ENCODE results near the gene FRAS1. TPM values are rescaled to one million over a fixed set of nuclear protein-coding genes. Genes with fewer than 3 reads are reported as not detected.

Gene FRAS1
- total RNA-seq, 2 experiments from 2014 or later = not detected

DNA sequence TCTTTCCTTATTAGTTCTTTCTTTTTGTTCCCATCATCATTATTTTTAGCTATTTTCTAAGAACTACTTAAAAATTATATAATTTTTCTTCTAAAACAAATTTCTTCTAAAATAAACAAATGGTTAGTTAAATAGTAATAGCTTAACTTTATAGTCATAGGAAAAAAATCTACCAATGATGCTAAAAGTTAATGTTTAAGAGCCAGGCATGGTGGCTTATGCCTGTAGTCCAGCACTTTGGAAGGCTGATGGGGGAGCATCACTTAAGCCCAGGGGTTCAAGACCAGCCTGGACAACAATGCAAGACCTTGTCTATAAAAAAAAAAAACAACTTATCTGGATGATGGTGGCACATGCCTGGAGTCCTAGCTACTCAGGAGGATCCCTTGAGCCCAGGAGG is 367.3 kb downstream of the FRAS1 start:
- no peaks in the 10 kb centered on the region for H3K4me1 Mint-ChIP-seq (ENCODE audit: low read depth)
- intact Hi-C loops (cut with DNase I, micrococcal nuclease) = no loop called here
- no peaks in the 10 kb centered on the region for H3K36me3 ChIP-seq (ENCODE audit: insufficient read depth, low read length)
- no peak overlapping the region for H3K4me3 ChIP-seq (ENCODE audit: low read length)
- CTCF ChIA-PET = no interaction called here
- no peak overlapping the region for H3K27ac Mint-ChIP-seq
- no peak for DNase-seq
- H3K36me3 Mint-ChIP-seq (ENCODE audit: low read depth) = no peaks in the 10 kb centered on the region
- H3K9me3 Mint-ChIP-seq = no peaks in the 10 kb centered on the region
- peaks cover 6 to 8% of the 10 kb centered on the region in 2 experiments for H3K27me3 ChIP-seq (ENCODE audit: control insufficient read depth in 1 of 2, insufficient read depth in 2 of 2, low read length in 2 of 2)
- no peaks in the 10 kb centered on the region for H3K4me1 ChIP-seq (ENCODE audit: insufficient read depth, low read length)
- H3K9me3 ChIP-seq (ENCODE audit: control insufficient read depth in 1 of 2, insufficient read depth in 1 of 2, low read length in 2 of 2) = no peaks in the 10 kb centered on the region
- TF ChIP-seq, protein P1, sequence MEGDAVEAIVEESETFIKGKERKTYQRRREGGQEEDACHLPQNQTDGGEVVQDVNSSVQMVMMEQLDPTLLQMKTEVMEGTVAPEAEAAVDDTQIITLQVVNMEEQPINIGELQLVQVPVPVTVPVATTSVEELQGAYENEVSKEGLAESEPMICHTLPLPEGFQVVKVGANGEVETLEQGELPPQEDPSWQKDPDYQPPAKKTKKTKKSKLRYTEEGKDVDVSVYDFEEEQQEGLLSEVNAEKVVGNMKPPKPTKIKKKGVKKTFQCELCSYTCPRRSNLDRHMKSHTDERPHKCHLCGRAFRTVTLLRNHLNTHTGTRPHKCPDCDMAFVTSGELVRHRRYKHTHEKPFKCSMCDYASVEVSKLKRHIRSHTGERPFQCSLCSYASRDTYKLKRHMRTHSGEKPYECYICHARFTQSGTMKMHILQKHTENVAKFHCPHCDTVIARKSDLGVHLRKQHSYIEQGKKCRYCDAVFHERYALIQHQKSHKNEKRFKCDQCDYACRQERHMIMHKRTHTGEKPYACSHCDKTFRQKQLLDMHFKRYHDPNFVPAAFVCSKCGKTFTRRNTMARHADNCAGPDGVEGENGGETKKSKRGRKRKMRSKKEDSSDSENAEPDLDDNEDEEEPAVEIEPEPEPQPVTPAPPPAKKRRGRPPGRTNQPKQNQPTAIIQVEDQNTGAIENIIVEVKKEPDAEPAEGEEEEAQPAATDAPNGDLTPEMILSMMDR (IDR thresholded peaks at IDR 0.05) = no peak
- H3K27ac ChIP-seq (ENCODE audit: low read depth in 1 of 2, low read length in 2 of 2) = no peak overlapping the region
- no peak for ATAC-seq (ENCODE audit: poor library complexity)
- peaks cover 15% of the 10 kb centered on the region for H3K27me3 Mint-ChIP-seq
- no peak overlapping the region for H3K4me3 Mint-ChIP-seq
- POLR2A ChIA-PET = no interaction called here

GRCh38 chr4:78426972-78427371 is 369.8 kb downstream of the FRAS1 start:
- Mint-ChIP-seq H3K27me3 (peaks cover 8% of the 10 kb centered on the region), H3K9me3 (no peaks in the 10 kb centered on the region), H3K36me3 (ENCODE audit: low read depth) (no peaks in the 10 kb centered on the region), H3K4me3 (no peak overlapping the region), H3K4me1 (ENCODE audit: low read depth) (no peaks in the 10 kb centered on the region), H3K27ac (no peak overlapping the region)
- TF ChIP-seq, protein P1 (IDR thresholded peaks at IDR 0.05) = no peak
- Histone ChIP-seq H3K27me3 (ENCODE audit: control insufficient read depth in 1 of 2, insufficient read depth in 2 of 2, low read length in 2 of 2) (peaks cover 3 to 6% of the 10 kb centered on the region in 2 experiments), H3K9me3 (ENCODE audit: control insufficient read depth in 1 of 2, insufficient read depth in 1 of 2, low read length in 2 of 2) (no peaks in the 10 kb centered on the region), H3K36me3 (ENCODE audit: insufficient read depth, low read length) (no peaks in the 10 kb centered on the region), H3K27ac (ENCODE audit: low read depth in 1 of 2, low read length in 2 of 2) (no peak overlapping the region), H3K4me1 (ENCODE audit: insufficient read depth, low read length) (no peaks in the 10 kb centered on the region), H3K4me3 (ENCODE audit: low read length) (no peak overlapping the region)
- ChIA-PET CTCF (interaction anchor here (1.2 kb wide), 1 partner anchor 10 kb away, joined by 5 read pairs; no protein-coding TSS in a partner anchor), POLR2A (no interaction called here)
- intact Hi-C loops (cut with DNase I, micrococcal nuclease) = no loop called here
- no peak for DNase-seq
- no peak for ATAC-seq (ENCODE audit: poor library complexity)

GRCh38 chr4:78428996-78429395 is 371.9 kb downstream of the FRAS1 start:
- DNase-seq (no peak), ATAC-seq (ENCODE audit: poor library complexity) (no peak)
- no peaks in the 10 kb centered on the region for H3K36me3 Mint-ChIP-seq (ENCODE audit: low read depth)
- no peak overlapping the region for H3K4me3 ChIP-seq (ENCODE audit: low read length)
- intact Hi-C loops (cut with DNase I, micrococcal nuclease) = no loop called here
- CTCF ChIA-PET = interaction anchor here (1.1 kb wide), 1 partner anchor 10 kb away, joined by 3 read pairs; no protein-coding TSS in a partner anchor
- H3K4me3 Mint-ChIP-seq = no peak overlapping the region
- no peaks in the 10 kb centered on the region for H3K4me1 ChIP-seq (ENCODE audit: insufficient read depth, low read length)
- no peak overlapping the region for H3K27ac ChIP-seq (ENCODE audit: low read depth in 1 of 2, low read length in 2 of 2)
- H3K9me3 ChIP-seq (ENCODE audit: control insufficient read depth in 1 of 2, insufficient read depth in 1 of 2, low read length in 2 of 2) = no peaks in the 10 kb centered on the region
- no peak overlapping the region for H3K27ac Mint-ChIP-seq
- peaks cover 0 to 3% of the 10 kb centered on the region in 2 experiments for H3K27me3 ChIP-seq (ENCODE audit: control insufficient read depth in 1 of 2, insufficient read depth in 2 of 2, low read length in 2 of 2)
- no peaks in the 10 kb centered on the region for H3K27me3 Mint-ChIP-seq
- H3K4me1 Mint-ChIP-seq (ENCODE audit: low read depth) = no peaks in the 10 kb centered on the region
- H3K9me3 Mint-ChIP-seq = no peaks in the 10 kb centered on the region
- H3K36me3 ChIP-seq (ENCODE audit: insufficient read depth, low read length) = no peaks in the 10 kb centered on the region
- TF ChIP-seq, protein P1 (IDR thresholded peaks at IDR 0.05) = no peak
- POLR2A ChIA-PET = no interaction called here

Data from CD4-positive, alpha-beta T cell (primary cell).